ENCODE measurements around the gene ATP5PB. TPM values are rescaled to one million over a fixed set of nuclear protein-coding genes. Genes with fewer than 3 reads are reported as not detected.

ATP5PB gene
- total RNA-seq, 2 experiments from 2014 or later, result 47.3 to 51.5 TPM

- Histone ChIP-seq H3K4me3 (ENCODE audit: low read length) (no peak overlapping the region), H3K27me3 (ENCODE audit: control insufficient read depth in 1 of 2, insufficient read depth in 2 of 2, low read length in 2 of 2) (no peaks in the 10 kb centered on the region), H3K36me3 (ENCODE audit: insufficient read depth, low read length) (peaks cover 70% of the 10 kb centered on the region), H3K4me1 (ENCODE audit: insufficient read depth, low read length) (peaks cover 26% of the 10 kb centered on the region), H3K9me3 (ENCODE audit: control insufficient read depth in 1 of 2, insufficient read depth in 1 of 2, low read length in 2 of 2) (no peaks in the 10 kb centered on the region), H3K27ac (ENCODE audit: low read depth in 1 of 2, low read length in 2 of 2) (no peak overlapping the region)
- intact Hi-C loops (cut with DNase I, micrococcal nuclease), result loop anchor here in 1 of 2 experiments (10.0 kb wide), 2 partner anchors 99 to 1409 kb away; partner anchors contain the start of gene STRIP1
- ChIA-PET POLR2A (no interaction called here), CTCF (no interaction called here)
- no peak for ATAC-seq (ENCODE audit: poor library complexity)
- Mint-ChIP-seq H3K4me3 (no peak overlapping the region), H3K36me3 (ENCODE audit: low read depth) (peaks cover 97% of the 10 kb centered on the region), H3K27me3 (no peaks in the 10 kb centered on the region), H3K4me1 (ENCODE audit: low read depth) (peaks cover 74% of the 10 kb centered on the region), H3K9me3 (no peaks in the 10 kb centered on the region), H3K27ac (peak overlapping the region; percentile 48)
- TF ChIP-seq, protein P1, sequence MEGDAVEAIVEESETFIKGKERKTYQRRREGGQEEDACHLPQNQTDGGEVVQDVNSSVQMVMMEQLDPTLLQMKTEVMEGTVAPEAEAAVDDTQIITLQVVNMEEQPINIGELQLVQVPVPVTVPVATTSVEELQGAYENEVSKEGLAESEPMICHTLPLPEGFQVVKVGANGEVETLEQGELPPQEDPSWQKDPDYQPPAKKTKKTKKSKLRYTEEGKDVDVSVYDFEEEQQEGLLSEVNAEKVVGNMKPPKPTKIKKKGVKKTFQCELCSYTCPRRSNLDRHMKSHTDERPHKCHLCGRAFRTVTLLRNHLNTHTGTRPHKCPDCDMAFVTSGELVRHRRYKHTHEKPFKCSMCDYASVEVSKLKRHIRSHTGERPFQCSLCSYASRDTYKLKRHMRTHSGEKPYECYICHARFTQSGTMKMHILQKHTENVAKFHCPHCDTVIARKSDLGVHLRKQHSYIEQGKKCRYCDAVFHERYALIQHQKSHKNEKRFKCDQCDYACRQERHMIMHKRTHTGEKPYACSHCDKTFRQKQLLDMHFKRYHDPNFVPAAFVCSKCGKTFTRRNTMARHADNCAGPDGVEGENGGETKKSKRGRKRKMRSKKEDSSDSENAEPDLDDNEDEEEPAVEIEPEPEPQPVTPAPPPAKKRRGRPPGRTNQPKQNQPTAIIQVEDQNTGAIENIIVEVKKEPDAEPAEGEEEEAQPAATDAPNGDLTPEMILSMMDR (IDR thresholded peaks at IDR 0.05), result no peak
- no peak for DNase-seq
Measured at GRCh38 chr1:111444031-111444430, 5.2 kb upstream of the ATP5PB start.

DNA sequence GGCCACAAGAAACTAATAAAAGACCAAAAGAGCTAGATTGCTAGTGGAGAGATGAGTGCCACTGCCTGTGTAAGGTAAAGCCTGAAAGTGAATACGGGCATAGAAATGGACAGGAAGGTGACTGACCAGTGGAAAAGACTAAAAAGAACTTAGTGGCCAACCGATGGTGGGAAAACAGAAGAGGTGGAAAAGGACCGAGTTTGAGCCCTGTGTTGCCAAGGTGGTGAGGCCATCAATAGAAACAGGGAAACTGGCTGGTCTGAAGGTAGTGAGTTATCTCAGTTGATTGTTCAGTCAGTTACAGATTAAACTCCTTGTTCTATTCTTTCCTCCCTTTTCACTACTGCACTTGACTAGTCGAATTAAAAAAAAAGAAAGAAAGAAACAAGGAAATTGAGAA, 2.7 kb upstream of the ATP5PB start:
- H3K36me3 Mint-ChIP-seq (ENCODE audit: low read depth), result peaks cover 92% of the 10 kb centered on the region
- H3K27ac Mint-ChIP-seq, result peak overlapping the region; percentile 97
- H3K27ac ChIP-seq (ENCODE audit: low read depth in 1 of 2, low read length in 2 of 2), result no peak overlapping the region
- no peaks in the 10 kb centered on the region for H3K27me3 ChIP-seq (ENCODE audit: control insufficient read depth in 1 of 2, insufficient read depth in 2 of 2, low read length in 2 of 2)
- no peaks in the 10 kb centered on the region for H3K27me3 Mint-ChIP-seq
- intact Hi-C loops (cut with DNase I, micrococcal nuclease), result loop anchor here (5.0 to 10.0 kb wide), 6 partner anchors 39 to 1412 kb away; partner anchors contain the start of genes CEPT1 (in 1 of the 2), DDX20 (in 1 of the 2), DRAM2 (in 1 of the 2) and STRIP1 (in 1 of the 2)
- no peak overlapping the region for H3K4me3 ChIP-seq (ENCODE audit: low read length)
- peaks cover 89% of the 10 kb centered on the region for H3K4me1 Mint-ChIP-seq (ENCODE audit: low read depth)
- ATAC-seq (ENCODE audit: poor library complexity), result no peak
- no peaks in the 10 kb centered on the region for H3K9me3 ChIP-seq (ENCODE audit: control insufficient read depth in 1 of 2, insufficient read depth in 1 of 2, low read length in 2 of 2)
- peaks cover 59% of the 10 kb centered on the region for H3K36me3 ChIP-seq (ENCODE audit: insufficient read depth, low read length)
- TF ChIP-seq, protein P1 (IDR thresholded peaks at IDR 0.05), result no peak
- peaks cover 34% of the 10 kb centered on the region for H3K4me1 ChIP-seq (ENCODE audit: insufficient read depth, low read length)
- H3K4me3 Mint-ChIP-seq, result peak overlapping the region; percentile 97
- ChIA-PET POLR2A (interaction anchor here (1.1 kb wide), 1 partner anchor 24 kb away, joined by 3 read pairs; no protein-coding TSS in a partner anchor), CTCF (interaction anchor here (1.4 kb wide), 1 partner anchor 8 kb away, joined by 4 read pairs; no protein-coding TSS in a partner anchor)
- no peaks in the 10 kb centered on the region for H3K9me3 Mint-ChIP-seq
- DNase-seq, result no peak

DNA sequence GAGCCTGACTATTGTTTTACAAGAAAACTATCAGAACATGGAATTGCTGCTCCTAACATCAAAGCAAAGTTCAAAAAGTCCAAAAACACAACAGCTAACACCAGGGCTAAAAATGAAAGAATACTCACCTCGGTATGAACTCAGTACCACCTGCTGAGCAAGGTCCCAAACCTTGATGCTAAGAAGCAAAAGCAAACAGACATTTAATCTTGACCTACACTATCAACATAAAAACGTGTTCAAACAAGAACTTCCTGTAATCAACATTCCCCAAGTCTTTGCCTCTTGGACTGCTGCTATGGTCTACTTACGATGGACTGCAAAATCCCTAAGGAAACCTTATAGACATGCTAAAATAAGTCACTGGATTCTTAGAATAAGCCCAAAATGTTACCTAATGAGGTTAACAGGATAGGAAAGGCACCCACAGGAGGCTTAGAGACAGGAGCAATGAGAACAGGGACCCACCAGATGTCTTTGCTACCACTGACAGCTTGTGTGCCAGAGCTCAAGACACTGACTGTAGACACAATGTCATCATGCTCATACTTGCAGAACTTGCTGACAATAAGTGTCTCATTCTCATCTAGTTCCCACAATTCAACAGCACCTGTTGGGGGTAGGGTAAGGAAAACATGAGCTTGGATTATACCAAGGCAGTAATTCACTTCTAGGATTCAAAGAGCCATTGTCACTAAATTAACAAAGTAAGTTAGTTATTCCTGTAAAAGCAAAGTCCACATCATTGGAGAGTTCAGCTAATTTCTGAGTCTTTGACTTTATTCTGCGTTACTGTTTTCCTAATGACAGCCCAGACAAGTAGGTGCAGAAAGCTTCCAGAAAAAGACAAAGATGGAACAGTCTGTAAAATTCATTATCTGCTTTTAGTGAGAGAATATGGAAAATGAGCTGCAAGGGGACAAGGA, 2.0 kb upstream of the ATP5PB start:
- Histone ChIP-seq H3K36me3 (ENCODE audit: insufficient read depth, low read length) (peaks cover 55% of the 10 kb centered on the region), H3K4me1 (ENCODE audit: insufficient read depth, low read length) (peaks cover 37% of the 10 kb centered on the region), H3K4me3 (ENCODE audit: low read length) (no peak overlapping the region), H3K9me3 (ENCODE audit: control insufficient read depth in 1 of 2, insufficient read depth in 1 of 2, low read length in 2 of 2) (no peaks in the 10 kb centered on the region), H3K27ac (ENCODE audit: low read depth in 1 of 2, low read length in 2 of 2) (no peak overlapping the region), H3K27me3 (ENCODE audit: control insufficient read depth in 1 of 2, insufficient read depth in 2 of 2, low read length in 2 of 2) (no peaks in the 10 kb centered on the region)
- TF ChIP-seq, protein P1 (IDR thresholded peaks at IDR 0.05), result no peak
- ATAC-seq (ENCODE audit: poor library complexity) (no peak), DNase-seq (peak in 1 of 14 experiments; percentile 23)
- peak overlapping the region; percentile 97 for H3K4me3 Mint-ChIP-seq
- ChIA-PET POLR2A (interaction anchor here (0.6 to 2.5 kb wide), 8 partner anchors 9 to 421 kb away, joined by 3 to 28 read pairs (median 8); partner anchors contain the start of genes C1orf162 and DDX20), CTCF (interaction anchor here (0.6 to 1.4 kb wide), 4 partner anchors 8 to 305 kb away, joined by 3 to 4 read pairs (median 4); no protein-coding TSS in a partner anchor)
- peak overlapping the region; percentile 97 for H3K27ac Mint-ChIP-seq
- H3K9me3 Mint-ChIP-seq, result no peaks in the 10 kb centered on the region
- no peaks in the 10 kb centered on the region for H3K27me3 Mint-ChIP-seq
- intact Hi-C loops (cut with DNase I, micrococcal nuclease), result loop anchor here (5.0 to 10.0 kb wide), 6 partner anchors 40 to 1412 kb away; partner anchors contain the start of genes CEPT1 (in 1 of the 2), DDX20 (in 1 of the 2), DRAM2 (in 1 of the 2) and STRIP1 (in 1 of the 2)
- H3K36me3 Mint-ChIP-seq (ENCODE audit: low read depth), result peaks cover 91% of the 10 kb centered on the region
- H3K4me1 Mint-ChIP-seq (ENCODE audit: low read depth), result peaks cover 89% of the 10 kb centered on the region

All from CD4-positive, alpha-beta T cell (primary cell).